Right lobe of liver (tissue), 6 donors: ENCODE measurements around the gene AKR7A2. TPM values are rescaled to one million over a fixed set of nuclear protein-coding genes. Genes with fewer than 3 reads are reported as not detected.
A peak's percentile ranks its signal among the peaks of the same experiment; 100 is the strongest.
"Not testable (repeated sequence)": the region's sequence is repeated elsewhere in the genome, so short reads cannot be mapped to it uniquely, and the experiment has no call there.

Experiments
- ATAC-seq, 4 donors: fragments of 200-7000 bp; cut with Tn5 transposase; one replicate each; pipeline ENCODE4 v1.9.1; 2020; ENCODE audit warnings: mild to moderate bottlenecking in 4 of 4, moderate library complexity in 4 of 4
- DNase-seq, 3 donors: peaks; one replicate each; pipeline ENCODE4 v3.0.0-alpha.2; 2020
- H3K27ac ChIP-seq, 3 donors: fragments of 200-600 bp; one replicate each; pipeline ENCODE4 v1.8.0; 2022
- H3K27me3 ChIP-seq, 2 donors: fragments of 200-600 bp; one replicate each; pipeline ENCODE4 v1.8.0; 2022
- H3K36me3 ChIP-seq, 4 donors: fragments of 200-600 bp; sonication (generic) in 1 of 4; one replicate each; pipeline versions ENCODE4 v1.5.1 to v1.8.0; 2017 to 2022; ENCODE audit warnings: control low read depth in 1 of 4
- H3K4me1 ChIP-seq, 4 donors: fragments of 200-600 bp; sonication (generic) in 1 of 4; one replicate each; pipeline versions ENCODE4 v1.5.1 to v1.8.0; 2017 to 2022; ENCODE audit warnings: control low read depth in 1 of 4
- H3K4me3 ChIP-seq, 3 donors: fragments of 200-600 bp; one replicate each; pipeline ENCODE4 v1.8.0; 2022
- H3K9me3 ChIP-seq, 4 donors: fragments of 200-600 bp; sonication (generic) in 1 of 4; one replicate each; pipeline versions ENCODE4 v1.5.1 to v1.8.0; 2017 to 2022; ENCODE audit warnings: control low read depth in 1 of 4
- CTCF ChIP-seq, 4 donors: fragments of 200-600 bp in 3 of 4; fragments of 450-650 bp in 1 of 4; IDR thresholded peaks; one replicate each; pipeline versions ENCODE4 v1.5.1 to v1.8.0; 2016 to 2022; ENCODE audit warnings: antibody characterized with exemption in 4 of 4, mild to moderate bottlenecking in 2 of 4
- POLR2A ChIP-seq: fragments of 450-650 bp; IDR thresholded peaks from one replicate; pipeline ENCODE4 v1.6.1; 2017; ENCODE audit warnings: antibody characterized with exemption, mild to moderate bottlenecking
- WGBS: methylation state at CpG from one replicate; pipeline ENCODE4 v1.1.6; 2018; ENCODE audit warnings: low coverage, low lambda C conversion rate; ENCODE audit not compliant: insufficient coverage; ENCODE audit errors: missing lambda C conversion rate; 5-methylcytosine and 5-hydroxymethylcytosine counted together
- intact Hi-C, 2 donors: fragments of 100-400 bp; cut with DNase I; formaldehyde crosslinking; loops; one replicate each; pipeline versions ENCODE4 v1.11.2 to v1.14.1; 2022
- total RNA-seq, 6 experiments: library from RNA; depleted of rRNA in 2 of 6; stranded (reverse); fragments of >200 nt in 2 of 6; fragmentation: NEBNext Ultra II Directional in 3 of 6; extraction: Animal tissue kit (Norgen Biotek cat#: 25700) in 3 of 6; gene quantifications; one replicate each; pipeline versions ENCODE4 v1.1.0 to v1.2.4, GENCODE V29; 2016 to 2023
- donor health status: DM: no; HTN: yes; CAD: no.
- donor health status: DM: no; HTN: no; CAD: no.
- donor health status: DM: no; HTN: no; CAD: no.
- donor health status: DM: no; HTN: yes; CAD: no.
- donor health status: DM: no; HTN: yes; CAD: no.

AKR7A2 gene
- total RNA-seq, 6 experiments from 2014 or later, result 41.4 to 85.1 (median 51.2) TPM

DNA sequence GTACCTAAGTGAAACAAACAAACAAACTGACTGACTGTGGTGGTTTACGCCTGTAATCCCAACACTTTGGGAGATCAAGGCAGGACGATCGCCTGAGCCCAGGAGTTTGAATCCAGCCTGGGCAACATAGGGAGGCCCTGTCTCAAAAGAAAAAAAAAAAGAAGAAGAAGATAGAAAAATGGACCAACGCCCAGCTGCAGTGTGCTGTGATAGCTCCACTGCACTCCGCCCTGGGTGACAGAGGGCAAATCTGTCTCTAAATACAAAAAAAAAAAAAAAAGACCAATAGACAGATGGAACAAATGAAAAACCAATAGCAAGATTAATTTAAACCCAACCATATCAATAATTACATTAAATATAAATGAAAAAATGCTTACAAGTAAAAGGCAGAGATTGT is 37.3 kb downstream of the AKR7A2 start:
- WGBS, result 48% methylated on average over 5 of the region's 5 CpGs
- no peaks in the 10 kb centered on the region for H3K9me3 ChIP-seq
- DNase-seq (peak; percentile 52 to 75 (median 69)), ATAC-seq (peak in 2 of 4 donors; percentile 13 to 20)
- peaks cover 0 to under 1% (median 0%) of the 10 kb centered on the region in 4 donors for H3K36me3 ChIP-seq
- intact Hi-C loops, result no loop called here
- peak overlapping the region; percentile 64 to 81 (median 64) for H3K4me3 ChIP-seq
- H3K27me3 ChIP-seq, result no peaks in the 10 kb centered on the region
- TF ChIP-seq POLR2A (no peak), CTCF (IDR thresholded peaks at IDR 0.05) (no peak)
- peak overlapping the region; percentile 91 to 97 (median 93) for H3K27ac ChIP-seq
- H3K4me1 ChIP-seq, result peaks cover 0 to 33% (median 3%) of the 10 kb centered on the region in 4 donors

DNA sequence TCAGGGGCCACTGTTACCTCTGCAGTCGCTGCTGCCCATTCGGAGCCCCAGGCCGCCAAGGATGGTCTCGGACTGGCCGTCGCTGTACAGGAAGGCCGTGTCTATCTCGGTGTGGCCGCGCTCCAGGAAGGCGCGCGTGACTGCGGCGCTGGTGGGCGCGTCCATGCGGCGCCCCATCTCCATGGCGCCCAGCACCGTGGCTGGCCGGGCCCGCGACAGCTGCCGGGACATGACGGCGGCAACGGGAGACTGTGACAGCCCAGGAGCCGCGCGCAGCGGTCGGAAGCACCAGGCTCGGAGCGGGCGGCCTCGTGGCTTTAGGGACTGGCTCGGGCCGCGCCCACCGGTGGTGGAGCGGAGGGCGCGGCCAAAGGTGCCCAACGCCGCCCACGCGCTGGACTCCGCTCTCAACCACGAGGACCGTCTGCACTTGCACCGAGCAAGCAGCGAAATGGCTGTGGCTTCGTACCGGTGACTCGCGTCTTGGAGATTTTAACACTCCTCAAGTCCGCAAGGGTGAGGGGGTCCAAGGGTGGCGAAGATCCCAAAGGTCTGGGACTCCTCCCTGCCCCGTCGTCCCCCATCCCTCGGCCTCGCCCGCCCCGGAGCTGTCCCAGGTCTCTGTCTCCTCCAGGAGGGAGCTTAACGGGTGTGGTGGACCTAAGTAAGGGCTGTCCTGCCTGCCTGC is 38.0 kb downstream of the AKR7A2 start:
- H3K27me3 ChIP-seq, intact Hi-C loops, H3K36me3 ChIP-seq, H3K9me3 ChIP-seq: not testable (repeated sequence)
- TF ChIP-seq POLR2A, result peak; percentile 70
- H3K4me3 ChIP-seq, result peak overlapping the region; percentile 64 to 81 (median 64)
- peak overlapping the region; percentile 91 to 97 (median 93) for H3K27ac ChIP-seq
- peaks cover 0 to 34% (median 3%) of the 10 kb centered on the region in 4 donors for H3K4me1 ChIP-seq
- WGBS, result 5% methylated on average over 8 of the region's 66 CpGs
- ATAC-seq (peak; percentile 61 to 84 (median 78)), DNase-seq (peak; percentile 82 to 87 (median 87))

DNA sequence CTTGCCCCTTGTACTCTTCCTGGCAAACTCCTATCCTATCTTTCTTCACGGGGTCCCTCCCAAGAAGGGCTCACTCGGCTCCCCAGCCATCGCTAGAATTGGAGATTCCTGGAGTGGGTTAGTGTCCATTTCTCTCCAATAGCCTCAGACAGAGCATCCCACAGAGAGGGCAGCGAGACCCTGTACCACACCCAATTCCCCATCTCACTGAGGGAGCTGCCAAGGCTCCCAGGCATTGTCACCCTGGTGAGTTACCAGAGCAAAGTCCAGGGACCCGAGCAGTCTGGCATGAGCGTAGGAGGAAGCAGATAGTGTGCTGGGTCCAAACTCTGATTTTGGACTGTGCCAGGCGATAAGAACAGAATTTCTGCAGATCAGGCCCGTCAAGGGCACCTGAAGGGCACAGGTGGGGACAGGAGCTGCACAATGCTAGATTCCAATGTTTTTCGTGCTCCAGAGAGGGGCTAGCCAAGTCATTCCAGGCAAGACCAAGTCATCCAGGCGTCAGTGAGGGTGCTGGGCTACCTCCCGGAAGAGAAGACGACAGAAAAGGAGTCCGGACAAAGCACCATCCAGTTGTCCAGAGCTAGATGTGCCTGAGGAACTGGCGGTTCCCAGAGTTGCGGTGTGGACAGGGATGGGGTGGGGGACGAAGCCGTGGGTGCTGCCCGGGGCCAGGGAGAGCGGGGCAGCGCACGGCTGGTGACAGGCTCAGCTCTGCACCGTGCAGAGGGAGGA is 38.7 kb downstream of the AKR7A2 start:
- WGBS, result 21% methylated on average over 14 of the region's 22 CpGs
- H3K4me1 ChIP-seq, result peaks cover 0 to 34% (median 3%) of the 10 kb centered on the region in 4 donors
- intact Hi-C loops, result no loop called here
- peak overlapping the region; percentile 91 to 97 (median 93) for H3K27ac ChIP-seq
- H3K9me3 ChIP-seq, result no peaks in the 10 kb centered on the region
- DNase-seq (peak; percentile 76 to 92 (median 84)), ATAC-seq (peak; percentile 62 to 76 (median 67))
- H3K27me3 ChIP-seq, result no peaks in the 10 kb centered on the region
- H3K36me3 ChIP-seq, result peaks cover 0 to 15% (median 6%) of the 10 kb centered on the region in 4 donors
- TF ChIP-seq POLR2A, result no peak
- H3K4me3 ChIP-seq, result peak overlapping the region; percentile 64 to 81 (median 64)

DNA sequence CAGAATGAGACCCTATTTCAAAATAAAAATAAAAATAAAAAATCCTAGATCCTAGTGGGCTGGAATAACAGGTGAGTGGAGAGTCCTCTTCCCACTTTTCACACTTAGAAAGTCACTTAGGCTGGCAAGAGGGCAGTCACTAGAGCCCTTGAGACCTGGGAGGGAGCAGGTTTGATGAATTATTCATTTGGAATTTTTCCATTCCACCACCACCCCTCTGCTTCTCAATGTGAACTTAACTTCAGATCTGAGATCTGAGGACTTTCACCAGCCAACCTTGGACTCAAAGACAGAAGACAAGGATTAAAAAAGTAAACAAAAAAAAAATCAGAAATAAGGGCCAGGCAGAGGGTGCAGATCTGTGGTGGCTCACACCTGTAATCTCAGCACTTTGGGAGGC is 39.9 kb downstream of the AKR7A2 start:
- peak overlapping the region; percentile 64 to 81 (median 64) for H3K4me3 ChIP-seq

GRCh38 chr1:19270343-19270730 is 41.6 kb downstream of the AKR7A2 start:
- ATAC-seq, result peak; percentile 7 to 23 (median 13)
- H3K4me1 ChIP-seq, result peaks cover 0 to 34% (median 3%) of the 10 kb centered on the region in 4 donors
- H3K27me3 ChIP-seq, DNase-seq, intact Hi-C loops, H3K9me3 ChIP-seq: not testable (repeated sequence)
- WGBS, result no CpG with 5 or more reads among the region's 6 CpGs
- H3K4me3 ChIP-seq, result peak overlapping the region in 1 of 3 donors; percentile 81
- peak overlapping the region; percentile 91 to 97 (median 93) for H3K27ac ChIP-seq
- H3K36me3 ChIP-seq, result peaks cover 0 to 39% (median 19%) of the 10 kb centered on the region in 4 donors

More for the DNA sequence above, 39.9 kb downstream of the AKR7A2 start:
- no peaks in the 10 kb centered on the region for H3K9me3 ChIP-seq
- TF ChIP-seq CTCF (IDR thresholded peaks at IDR 0.05) (no peak), POLR2A (no peak)
- H3K36me3 ChIP-seq, result peaks cover 0 to 23% (median 11%) of the 10 kb centered on the region in 4 donors
- intact Hi-C loops, result no loop called here
- DNase-seq, result no peak
- H3K4me1 ChIP-seq, result peaks cover 0 to 34% (median 3%) of the 10 kb centered on the region in 4 donors
- no peaks in the 10 kb centered on the region for H3K27me3 ChIP-seq
- ATAC-seq, result no peak
- H3K27ac ChIP-seq, result peak overlapping the region; percentile 91 to 97 (median 93)

DNA sequence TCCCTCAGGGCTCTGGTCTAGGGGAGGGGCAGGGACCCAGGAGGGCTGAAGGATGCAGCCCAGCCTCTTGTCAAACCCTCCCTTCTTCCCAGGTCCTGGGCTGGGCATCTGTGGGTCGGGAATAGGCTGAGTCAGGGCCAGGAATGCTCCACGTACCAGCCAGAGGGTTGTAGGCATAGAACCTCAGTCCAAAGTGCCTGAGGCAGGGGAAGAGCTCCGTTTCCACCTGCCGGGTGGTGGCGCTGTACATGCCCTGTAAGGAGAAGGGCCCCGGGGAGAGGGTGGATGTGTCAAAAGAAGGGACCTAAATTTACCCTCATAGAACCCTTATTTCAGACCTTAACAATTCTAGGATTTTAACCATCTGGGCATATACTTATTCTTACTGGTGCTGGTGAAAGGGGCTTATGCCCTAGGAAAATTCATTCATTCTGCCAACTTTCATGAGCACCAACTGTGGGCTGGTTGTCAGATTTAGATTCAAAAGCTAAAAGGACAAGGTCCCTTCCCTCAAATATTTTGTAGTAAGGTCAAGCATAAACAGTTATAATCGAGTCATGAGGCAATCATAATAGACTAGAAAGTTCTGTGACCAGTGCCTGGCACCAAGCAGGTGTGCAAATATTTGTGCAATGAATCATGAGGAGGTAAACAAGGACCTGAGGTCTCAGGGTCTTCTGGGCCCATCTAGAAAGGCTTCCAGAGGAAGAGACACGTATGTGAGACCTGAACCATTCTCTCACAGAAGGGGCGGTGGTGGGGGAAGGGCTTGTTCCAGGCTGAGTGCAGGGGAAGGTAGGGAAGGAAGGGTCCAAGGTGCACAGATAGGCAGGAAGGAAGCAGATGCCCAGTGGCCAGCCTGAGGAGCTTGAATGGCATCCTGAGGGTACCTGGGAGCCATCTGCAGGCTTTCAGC is 42.3 kb downstream of the AKR7A2 start:
- intact Hi-C loops, H3K27me3 ChIP-seq, H3K9me3 ChIP-seq, DNase-seq, H3K4me3 ChIP-seq: not testable (repeated sequence)
- Histone ChIP-seq H3K4me1 (peaks cover 0 to 27% (median 3%) of the 10 kb centered on the region in 4 donors), H3K27ac (peak overlapping the region; percentile 91 to 97 (median 93)), H3K36me3 (peaks cover 0 to 40% (median 19%) of the 10 kb centered on the region in 4 donors)
- 42% methylated on average over 9 of the region's 9 CpGs for WGBS
- peak; percentile 35 to 55 (median 44) for ATAC-seq
